ENCODE measurements around the gene BCLAF1.
"Not testable (repeated sequence)": the region's sequence is repeated elsewhere in the genome, so short reads cannot be mapped to it uniquely, and the experiment has no call there.

The BCLAF1 gene

GRCh38 chr6:136309171-136309570, 19.5 kb upstream of the BCLAF1 start:
- FAIRE-seq, result no peak
- DNase-seq (ENCODE audit: low spot score), result no peak

- DNase-seq (ENCODE audit: low spot score); FAIRE-seq: not testable (repeated sequence)
Observed at GRCh38 chr6:136308469-136308868, 18.8 kb upstream of the BCLAF1 start.

- FAIRE-seq, result no peak
- DNase-seq (ENCODE audit: low spot score), result no peak
Observed at GRCh38 chr6:136307351-136307750, 17.7 kb upstream of the BCLAF1 start.

DNA sequence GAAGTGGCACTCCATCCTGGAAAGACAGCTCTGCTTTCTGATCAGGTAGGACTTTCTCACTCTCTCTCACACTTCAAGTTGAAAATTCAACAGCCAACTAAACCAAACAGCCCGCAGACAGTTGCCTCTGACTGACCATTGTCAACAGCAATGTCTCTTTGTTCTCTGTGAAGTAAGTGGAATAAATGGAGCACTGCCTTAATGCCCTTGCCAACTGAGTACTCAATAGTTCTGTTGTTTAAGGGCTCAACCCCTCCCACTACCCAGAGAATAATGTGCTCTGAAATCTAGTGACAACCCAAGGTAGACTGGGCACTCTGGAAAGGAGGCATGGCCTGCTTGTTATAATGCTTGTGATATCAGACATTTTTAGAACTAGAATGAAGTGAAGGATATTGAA, 16.8 kb upstream of the BCLAF1 start:
- no peak for FAIRE-seq

GRCh38 chr6:136304410-136304809, 14.8 kb upstream of the BCLAF1 start:
- DNase-seq (ENCODE audit: low spot score) (no peak), FAIRE-seq (no peak)

More for the DNA sequence above, 16.8 kb upstream of the BCLAF1 start:
- no peak for DNase-seq (ENCODE audit: low spot score)

GRCh38 chr6:136303516-136303915, 13.9 kb upstream of the BCLAF1 start:
- DNase-seq (ENCODE audit: low spot score) (no peak), FAIRE-seq (no peak)

- FAIRE-seq, result no peak
- DNase-seq (ENCODE audit: low spot score), result no peak
Observed at GRCh38 chr6:136294621-136295020, 5.0 kb upstream of the BCLAF1 start.

GRCh38 chr6:136290410-136291010, 864 bp upstream of the BCLAF1 start:
- DNase-seq (ENCODE audit: low spot score), result peak; percentile 57
- FAIRE-seq, result no peak

- DNase-seq (ENCODE audit: low spot score) (peak; percentile 88), FAIRE-seq (no peak)
Observed at GRCh38 chr6:136289327-136289578, 393 bp downstream of the BCLAF1 start.

DNA sequence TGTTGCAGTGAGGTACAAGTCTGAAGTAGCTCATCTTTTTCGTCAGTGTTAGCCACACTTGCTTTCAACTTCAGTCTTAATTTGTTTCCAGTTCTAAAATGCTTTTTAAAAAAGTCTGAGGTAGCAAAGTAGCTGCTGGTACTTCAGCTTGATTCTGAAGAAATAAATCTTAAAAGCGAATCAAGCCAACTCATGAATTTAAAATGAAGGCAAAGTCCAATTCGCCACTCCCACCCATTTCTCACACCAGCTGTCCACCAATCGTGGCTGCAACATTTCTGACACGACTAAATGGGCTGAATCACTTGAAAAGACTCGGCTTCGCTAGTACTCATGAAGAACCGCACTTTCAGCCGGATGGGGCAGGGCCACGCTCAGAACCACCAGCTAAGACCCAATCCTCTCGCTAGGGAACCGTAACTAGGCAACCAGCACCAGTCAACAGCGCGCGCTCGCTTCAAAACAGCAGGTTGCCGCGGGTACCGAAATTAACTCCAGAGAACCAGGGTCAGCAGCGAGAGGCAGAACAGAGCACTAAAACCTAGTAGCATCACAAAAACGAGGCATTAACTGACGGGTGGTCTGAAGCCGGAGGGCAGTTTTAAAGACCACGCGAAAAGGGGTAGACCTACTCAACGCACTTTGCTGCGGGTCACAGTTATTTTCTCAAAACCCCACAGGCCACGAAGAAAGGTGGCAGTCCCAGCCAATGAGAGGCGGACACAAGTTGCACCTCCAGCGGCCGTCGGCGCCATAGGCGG, 900 bp downstream of the BCLAF1 start:
- DNase-seq (ENCODE audit: low spot score) (peak; percentile 40), FAIRE-seq (no peak)

DNA sequence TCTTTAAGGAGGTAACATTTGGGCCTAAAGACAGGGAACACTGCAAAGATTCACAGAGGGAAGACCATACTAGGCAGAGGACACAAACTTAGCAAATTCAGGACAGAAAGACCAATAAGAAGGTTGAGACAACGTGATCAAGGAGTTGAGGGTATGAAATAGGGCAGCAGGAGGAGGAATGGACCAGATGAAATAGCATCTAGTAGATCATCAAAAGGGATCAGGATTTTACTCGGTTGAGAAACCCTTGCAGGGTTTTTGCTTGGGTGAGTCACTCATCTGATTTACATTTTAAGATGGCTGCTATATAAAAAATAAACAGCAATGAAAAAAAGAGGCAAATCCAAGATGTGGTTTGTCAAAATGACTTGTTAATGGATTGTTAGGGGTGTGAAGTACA, 4.7 kb downstream of the BCLAF1 start:
- FAIRE-seq (no peak), DNase-seq (ENCODE audit: low spot score) (no peak)

DNA sequence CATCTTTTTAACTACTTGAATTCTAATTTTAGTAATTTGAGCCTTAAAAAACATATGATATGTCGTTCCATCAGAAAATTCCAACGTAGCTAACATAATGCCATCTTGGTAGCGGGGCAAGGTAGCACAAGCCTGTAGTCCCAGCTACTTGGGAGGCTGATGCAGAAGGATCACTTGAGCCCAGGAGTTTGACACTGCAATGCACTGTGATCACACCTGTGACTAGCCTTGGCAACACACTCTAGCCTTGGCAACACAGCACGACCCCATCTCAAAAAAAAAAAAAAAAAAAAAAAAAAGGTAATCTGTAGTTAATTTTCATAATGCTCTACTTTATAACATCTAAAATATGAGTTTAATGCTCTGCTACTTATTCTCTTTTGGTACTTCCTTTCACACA, 6.7 kb downstream of the BCLAF1 start:
- FAIRE-seq, result no peak
- no peak for DNase-seq (ENCODE audit: low spot score)

- DNase-seq (ENCODE audit: low spot score) (no peak), FAIRE-seq (no peak)
Observed at GRCh38 chr6:136280032-136280609, 9.5 kb downstream of the BCLAF1 start.

DNA sequence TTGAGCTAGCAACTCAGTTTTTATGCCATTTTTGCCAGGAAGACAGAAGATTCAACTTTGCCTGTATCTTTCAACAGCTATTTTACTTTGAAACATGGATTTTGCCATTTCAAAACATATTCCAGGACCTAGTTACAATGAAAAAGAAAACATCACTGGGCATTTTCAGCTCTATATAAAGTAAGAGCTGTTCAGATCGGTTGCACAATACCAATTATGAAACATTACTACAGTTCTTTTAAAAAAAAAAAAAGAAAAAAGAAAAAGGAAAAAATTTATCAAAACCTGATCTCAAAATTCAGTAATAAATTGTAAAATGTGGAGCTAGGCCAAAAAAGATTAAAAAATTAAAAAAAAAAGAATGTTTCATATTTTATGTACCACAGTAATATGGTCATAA, 15.6 kb downstream of the BCLAF1 start:
- FAIRE-seq, result no peak
- no peak for DNase-seq (ENCODE audit: low spot score)

- DNase-seq (ENCODE audit: low spot score), result no peak
- no peak for FAIRE-seq
Observed at GRCh38 chr6:136265101-136265500, 24.5 kb downstream of the BCLAF1 start.

DNA sequence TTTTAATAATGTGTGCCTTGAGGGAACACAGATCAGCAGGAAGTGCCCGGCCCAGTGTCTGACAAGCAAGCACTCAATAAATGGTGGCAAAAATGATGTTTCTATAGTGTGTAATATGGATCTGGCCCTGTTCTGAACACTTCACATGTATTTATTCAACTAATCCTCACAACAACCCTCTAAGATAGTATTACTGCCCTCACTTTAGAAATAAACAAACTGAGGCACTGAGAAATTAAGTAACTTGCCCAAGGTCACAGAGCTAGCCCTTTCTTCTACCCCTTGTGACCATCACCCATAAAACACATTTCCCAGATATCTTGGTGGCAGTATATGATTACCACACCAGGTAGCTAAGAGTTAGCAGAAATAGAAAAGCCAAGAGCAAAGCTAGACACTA, 26.7 kb downstream of the BCLAF1 start:
- FAIRE-seq (peak; percentile 35), DNase-seq (ENCODE audit: low spot score) (no peak)

DNA sequence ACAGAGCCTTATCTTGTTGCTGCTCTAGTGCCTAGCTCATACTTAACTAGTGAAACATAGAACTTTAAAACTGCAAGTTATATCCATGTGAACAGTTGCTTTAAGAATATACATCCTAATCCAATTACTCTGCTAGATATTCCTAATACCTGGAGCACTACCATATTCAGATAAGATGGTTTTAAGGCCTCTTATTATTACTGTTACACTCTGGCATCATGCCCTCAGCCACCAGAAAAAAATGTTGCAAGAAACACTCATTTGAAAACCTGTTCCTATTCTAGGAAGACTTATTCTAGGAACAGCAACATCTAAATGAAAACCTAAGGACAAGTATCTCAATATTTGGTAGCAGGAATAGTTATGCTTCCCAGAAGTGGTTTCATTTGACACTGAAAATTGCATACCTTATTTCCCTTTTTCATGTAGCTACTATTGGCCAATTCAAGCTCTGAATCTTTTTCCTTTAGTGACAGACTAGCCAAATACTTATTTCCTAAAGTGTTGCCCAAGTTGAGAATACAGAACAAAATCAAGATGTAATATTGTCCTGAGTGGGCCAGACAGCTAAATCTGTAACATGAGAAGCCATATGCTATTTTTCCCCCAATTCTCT, 34.7 kb downstream of the BCLAF1 start:
- no peak for DNase-seq (ENCODE audit: low spot score)
- no peak for FAIRE-seq

DNA sequence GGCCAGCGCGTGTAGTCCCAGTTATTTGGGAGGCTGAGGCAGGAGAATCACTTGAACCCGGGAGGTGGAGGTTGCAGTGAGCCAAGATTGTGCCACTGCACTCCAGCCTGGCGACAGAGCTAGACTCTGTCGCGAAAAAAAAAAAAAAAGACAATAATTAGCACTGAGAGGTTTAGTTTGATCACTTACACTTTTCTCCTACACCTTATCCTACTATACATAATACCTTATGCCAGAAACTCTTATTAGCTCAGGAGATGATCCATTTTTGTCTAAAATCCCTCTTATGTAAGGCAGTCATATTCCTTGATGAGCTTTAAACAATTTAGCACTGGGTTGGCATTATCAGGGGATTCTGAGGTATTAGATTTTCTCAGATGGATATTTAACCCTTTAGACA, 35.9 kb downstream of the BCLAF1 start:
- FAIRE-seq, result no peak

DNA sequence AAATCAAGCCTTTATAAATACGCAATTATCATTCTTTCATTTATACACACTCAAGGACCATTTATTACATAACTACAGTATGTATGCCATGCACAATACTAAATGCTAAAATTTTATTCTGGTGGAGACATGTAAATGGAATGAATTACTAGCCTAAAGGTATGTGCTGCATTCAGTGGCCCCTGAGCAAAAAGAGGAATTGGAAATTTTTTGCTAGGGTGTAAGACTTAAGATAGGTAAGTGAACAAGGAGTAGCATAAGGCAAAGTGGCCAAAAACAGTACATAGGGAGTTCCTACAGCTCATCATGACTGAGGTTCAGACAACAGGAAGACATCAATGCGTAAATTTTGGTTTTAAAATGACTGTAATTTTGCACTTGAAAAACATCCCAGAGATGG, 37.2 kb downstream of the BCLAF1 start:
- no peak for FAIRE-seq
- DNase-seq (ENCODE audit: low spot score), result no peak

More for the DNA sequence above, 35.9 kb downstream of the BCLAF1 start:
- DNase-seq (ENCODE audit: low spot score), result no peak

DNA sequence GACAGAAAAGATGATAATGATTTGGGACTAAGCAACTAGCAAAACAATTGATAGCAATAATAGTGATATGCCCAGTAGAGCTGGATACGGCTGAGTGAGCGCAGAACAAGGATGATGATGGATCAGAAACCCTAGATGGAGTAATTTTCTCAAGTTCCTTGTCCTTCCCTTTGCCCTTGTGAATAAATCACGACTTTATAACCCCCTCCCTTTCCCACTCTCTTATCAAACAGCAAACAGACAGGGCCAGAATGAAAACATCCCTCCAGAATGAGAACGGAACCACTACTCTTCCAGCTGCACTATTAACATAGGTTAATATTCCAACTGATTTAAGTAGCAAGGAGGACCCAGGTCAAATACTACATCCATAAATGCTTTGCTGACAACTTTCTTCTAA, 38.3 kb downstream of the BCLAF1 start:
- FAIRE-seq (no peak), DNase-seq (ENCODE audit: low spot score) (no peak)

DNA sequence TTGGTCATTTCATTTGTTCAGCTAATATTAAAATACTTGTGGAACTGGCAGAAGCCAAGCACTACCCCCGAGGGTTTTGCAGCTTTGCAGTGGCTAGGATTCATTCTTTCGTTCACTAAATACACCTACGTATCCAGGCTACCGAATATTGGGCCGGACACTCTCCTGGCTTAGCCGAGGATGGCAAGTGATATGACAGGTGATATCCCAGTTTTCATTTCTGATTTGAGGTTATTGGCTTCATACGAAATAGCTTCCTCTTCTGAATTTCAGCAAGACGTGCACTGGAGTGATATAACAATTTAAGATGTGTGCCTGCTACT, 39.0 kb downstream of the BCLAF1 start:
- FAIRE-seq (no peak), DNase-seq (ENCODE audit: low spot score) (no peak)

DNA sequence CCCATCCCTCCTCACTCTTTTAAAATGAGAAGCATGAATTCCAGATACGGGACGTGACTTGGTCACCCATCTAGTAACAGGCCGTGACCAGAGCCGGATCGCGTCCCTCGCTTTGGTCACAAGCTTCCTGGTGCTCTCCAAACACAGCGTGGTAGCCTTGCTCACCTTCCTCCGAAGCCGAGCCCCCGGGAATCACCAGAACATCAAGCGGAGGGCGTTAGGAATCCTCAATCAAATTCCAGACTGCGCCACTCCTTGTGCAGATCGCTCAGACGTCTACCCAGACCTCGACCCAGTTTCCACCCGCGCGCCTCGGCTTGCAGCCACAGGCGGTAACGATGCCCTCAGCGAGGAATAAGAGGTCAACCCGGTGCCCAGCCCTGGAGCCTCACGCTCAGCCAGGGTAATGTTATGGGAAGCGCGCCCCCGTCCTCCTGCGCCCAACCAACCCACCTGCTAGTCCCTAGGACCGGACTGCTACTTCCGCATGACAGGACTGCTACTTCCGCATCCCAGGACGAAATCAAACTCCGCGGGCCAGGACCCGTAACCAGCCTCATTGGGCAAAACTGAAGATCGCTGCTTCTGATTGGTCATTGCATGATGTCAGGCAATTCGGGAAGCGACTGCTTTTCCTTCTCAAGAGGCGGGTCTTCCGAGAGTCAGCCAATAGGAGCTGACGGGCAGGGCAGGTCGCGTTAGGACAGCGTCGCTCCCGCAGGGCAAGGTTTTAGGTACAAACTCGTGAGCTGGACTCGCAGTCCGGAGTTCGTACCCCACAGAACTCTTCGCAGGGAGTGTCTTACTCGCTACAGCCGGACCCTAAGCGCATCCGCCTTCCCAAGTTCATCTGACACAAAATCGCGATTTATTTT, 39.6 kb downstream of the BCLAF1 start, which contains the start of gene MTFR2:
MTFR2 (minus strand) TSS at position 501 of the 875 bp plus-strand sequence. CDS start 1,212 bp downstream, outside the sequence.
- peak; percentile 59 for FAIRE-seq
- peak; percentile 99 for DNase-seq (ENCODE audit: low spot score)
